HepG2 (cell line): ENCODE data around the gene IKBKE. TPM values are rescaled to one million over a fixed set of nuclear protein-coding genes. Genes with fewer than 3 reads are reported as not detected.

ENCODE experiments used
- ATAC-seq: fragments of 200-7000 bp; cut with Tn5 transposase; 3 replicates; pipeline ENCODE4 v1.9.1; 2020; ENCODE audit warnings: mild to moderate bottlenecking, moderate library complexity
- BruUV-seq: library from RNA; stranded (reverse); fragments of 400-500 nt; replicated peaks from 2 replicates; lab custom pipeline; 2021; lab: Mats Ljungman, UMichigan
- CTCF ChIA-PET: fragments of 300-600 bp; formaldehyde crosslinking; extraction: SDS; loops from one replicate; lab custom pipeline; 2021; ENCODE audit warnings: low total read pairs, inconsistent platforms, low intra/inter-chr PET ratio; lab: Yijun Ruan, JAX
- POLR2A ChIA-PET: fragments of 350-600 bp; sonication (Branson Sonifier 250); formaldehyde crosslinking; loops from one replicate; lab custom pipeline; 2020; ENCODE audit warnings: antibody characterized with exemption, inconsistent platforms; lab: Yijun Ruan, JAX
- DNase-seq: peaks from one replicate; pipeline ENCODE4 v3.0.0-alpha.2; 2015; ENCODE audit warnings: low spot score
- FAIRE-seq: peaks from 3 replicates; lab custom pipeline; 2011; peaks lifted over from hg19 to GRCh38; lab: Jason Lieb, UNC
- H2AFZ ChIP-seq: one replicate; pipeline ENCODE4 v1.6.1; 2011; ENCODE audit warnings: low read length, inconsistent platforms
- H3K27ac ChIP-seq: fragments of 300-600 bp; 3 replicates; pipeline ENCODE4 v1.8.0; 2011; ENCODE audit warnings: mixed run types, mild to moderate bottlenecking, mixed read lengths, low read length, inconsistent platforms; ENCODE audit not compliant: insufficient read depth; ENCODE audit errors: extremely low read length
- H3K27me3 ChIP-seq, 2 experiments: fragments of 200-600 bp in 1 of 2; 2 replicates in 1 of 2; 3 replicates in 1 of 2; pipeline versions ENCODE4 v1.6.0 to v1.8.0; 2011; ENCODE audit warnings: low read length in 2 of 2, mild to moderate bottlenecking in 2 of 2, moderate library complexity in 2 of 2, inconsistent platforms in 1 of 2; ENCODE audit not compliant: insufficient read depth in 2 of 2, control insufficient read depth in 1 of 2
- H3K36me3 ChIP-seq, 2 experiments: fragments of 200-600 bp in 1 of 2; replicated peaks in 1 of 2; 2 replicates in 1 of 2; 3 replicates in 1 of 2; pipeline versions ENCODE4 v1.5.1 to v1.8.0; 2011; ENCODE audit warnings: low read length in 2 of 2, inconsistent platforms in 1 of 2; ENCODE audit not compliant: insufficient read depth in 2 of 2, control insufficient read depth in 1 of 2
- H3K4me1 ChIP-seq: 2 replicates; pipeline ENCODE4 v1.5.1; 2012; ENCODE audit warnings: low read length, inconsistent platforms; ENCODE audit not compliant: insufficient read depth
- H3K4me2 ChIP-seq: 2 replicates; pipeline ENCODE4 v1.6.0; 2011; ENCODE audit warnings: low read depth, low read length, inconsistent platforms
- H3K4me3 ChIP-seq, 3 experiments: fragments of 200-600 bp in 1 of 3; sonication (generic), shearing (Covaris generic) in 1 of 3; replicated peaks in 1 of 3; 2 replicates each; pipeline ENCODE4 v1.5.1; 2011 to 2016; ENCODE audit warnings: low read length in 3 of 3, inconsistent platforms in 2 of 3, low read depth in 2 of 3, mild to moderate bottlenecking in 2 of 3, control low read depth in 1 of 3, mixed read lengths in 1 of 3; ENCODE audit not compliant: insufficient read depth in 1 of 3
- H3K79me2 ChIP-seq: one replicate; pipeline ENCODE4 v1.6.1; 2011; ENCODE audit warnings: low read length, inconsistent platforms; ENCODE audit not compliant: insufficient read depth
- H3K9ac ChIP-seq: 2 replicates; pipeline ENCODE4 v1.6.0; 2011; ENCODE audit warnings: mild to moderate bottlenecking, low read depth, low read length, inconsistent platforms; ENCODE audit not compliant: insufficient read depth
- H3K9me3 ChIP-seq: 2 replicates; pipeline ENCODE4 v1.5.1; 2012; ENCODE audit warnings: mild to moderate bottlenecking, low read length
- H4K20me1 ChIP-seq: 2 replicates; pipeline ENCODE4 v1.6.0; 2011; ENCODE audit warnings: inconsistent platforms, mild to moderate bottlenecking, low read length, moderate library complexity; ENCODE audit not compliant: insufficient read depth
- GATAD2A ChIP-seq: IDR thresholded peaks from 2 replicates; pipeline ENCODE4 v1.6.1; 2016
- ISL2 ChIP-seq: sonication (generic); formaldehyde crosslinking; IDR thresholded peaks from 2 replicates; pipeline ENCODE4 v1.5.0; 2020; ENCODE audit warnings: missing genetic modification reagents
- KDM5A ChIP-seq: fragments of 200-600 bp; sonication (generic); IDR thresholded peaks from 2 replicates; pipeline ENCODE4 v1.7.0; 2018; ENCODE audit warnings: antibody characterized with exemption, mild to moderate bottlenecking, low read length, borderline replicate concordance
- MEIS2 ChIP-seq: sonication (generic); formaldehyde crosslinking; IDR thresholded peaks from 2 replicates; pipeline ENCODE4 v1.9.0; 2021; ENCODE audit warnings: mild to moderate bottlenecking, missing genetic modification reagents
- NCOR1 ChIP-seq: fragments of 200-600 bp; sonication (generic); IDR thresholded peaks from 2 replicates; pipeline ENCODE4 v1.7.0; 2017; ENCODE audit warnings: antibody characterized with exemption, low read length, borderline replicate concordance
- SRSF9 ChIP-seq: fragments of 200-400 bp; formaldehyde crosslinking; IDR thresholded peaks from 2 replicates; pipeline ENCODE4 v1.6.1; 2018; ENCODE audit warnings: borderline replicate concordance, mild to moderate bottlenecking, low read depth, low read length; ENCODE audit not compliant: insufficient read depth, poor library complexity, severe bottlenecking
- ZKSCAN5 ChIP-seq: sonication (generic); formaldehyde crosslinking; IDR thresholded peaks from 2 replicates; pipeline ENCODE4 v1.5.1; 2020; ENCODE audit warnings: mild to moderate bottlenecking, missing genetic modification reagents
- ZNF24 ChIP-seq: fragments of 450-650 bp; IDR thresholded peaks from 2 replicates; pipeline ENCODE4 v1.6.1; 2017; ENCODE audit warnings: antibody characterized with exemption, mild to moderate bottlenecking
- ZNF296 ChIP-seq: sonication (generic); formaldehyde crosslinking; conservative IDR thresholded peaks from 2 replicates; pipeline ENCODE4 v1.5.0; 2020; ENCODE audit warnings: mild to moderate bottlenecking, missing genetic modification reagents
- ZNF761 ChIP-seq: sonication (generic); formaldehyde crosslinking; conservative IDR thresholded peaks from 2 replicates; pipeline ENCODE4 v1.4.0; 2020; ENCODE audit warnings: mild to moderate bottlenecking, missing genetic modification reagents
- ZNF792 ChIP-seq: IDR thresholded peaks from 2 replicates; pipeline ENCODE4 v1.6.1; 2016
- WGBS: methylation state at CpG from one replicate; pipeline ENCODE4 v1.1.6; 2017; ENCODE audit warnings: low lambda C conversion rate; 5-methylcytosine and 5-hydroxymethylcytosine counted together
- in situ Hi-C: cut with HindIII; loops from 2 replicates; pipeline ENCODE4 v1.10.0; 2017; ENCODE audit warnings: low pct_unique_long_range_greater_than_20kb; ENCODE audit not compliant: extremely low pct_ligation_motif_present
- intact Hi-C: fragments of 100-400 bp; cut with micrococcal nuclease; formaldehyde crosslinking; loops from one replicate; pipeline ENCODE4 v1.10.0; 2022; ENCODE audit not compliant: unreplicated experiment
- polyA plus RNA-seq, 8 experiments: library from polyadenylated mRNA; depleted of rRNA in 3 of 8; stranded (reverse) in 7 of 8; unstranded in 1 of 8; fragments of >200 nt; fragmentation: Illumina TruSeq in 4 of 8; extraction: Trizol in 4 of 8; gene quantifications; 2 replicates each; pipeline versions ENCODE4 v1.2.1 to v1.2.3, GENCODE V29; 2011 to 2016; ENCODE audit warnings: low read depth in 4 of 8, missing spikeins in 1 of 8, mixed read lengths in 1 of 8; ENCODE audit not compliant: insufficient read depth in 1 of 8
- total RNA-seq, 5 experiments: library from RNA; depleted of rRNA; stranded (reverse); fragments of >200 nt; fragmentation: Illumina TruSeq; extraction: Trizol; gene quantifications; 2 replicates each; pipeline ENCODE4 v1.2.3, GENCODE V29; 2016; ENCODE audit warnings: low read depth in 1 of 5
- TF ChIP-seq, protein P1 (sequence below): sonication (generic); formaldehyde crosslinking; IDR thresholded peaks from 2 replicates; pipeline ENCODE4 v1.5.1; 2020; ENCODE audit warnings: missing genetic modification reagents, mild to moderate bottlenecking, borderline replicate concordance
- TF ChIP-seq, protein P2 (sequence below): sonication (generic); formaldehyde crosslinking; IDR thresholded peaks from 2 replicates; pipeline ENCODE4 v1.5.0; 2020; ENCODE audit warnings: missing genetic modification reagents
- TF ChIP-seq, protein P3 (sequence below): sonication (generic); formaldehyde crosslinking; IDR thresholded peaks from 2 replicates; pipeline ENCODE4 v1.4.0; 2020; ENCODE audit warnings: missing genetic modification reagents, mild to moderate bottlenecking, borderline replicate concordance

Gene IKBKE
- total and polyA plus RNA-seq, 2 of the 13 experiments (the other 11 are each of a cell fraction or from before 2014, with no cell fraction given), result 4.5 to 5.8 TPM

DNA sequence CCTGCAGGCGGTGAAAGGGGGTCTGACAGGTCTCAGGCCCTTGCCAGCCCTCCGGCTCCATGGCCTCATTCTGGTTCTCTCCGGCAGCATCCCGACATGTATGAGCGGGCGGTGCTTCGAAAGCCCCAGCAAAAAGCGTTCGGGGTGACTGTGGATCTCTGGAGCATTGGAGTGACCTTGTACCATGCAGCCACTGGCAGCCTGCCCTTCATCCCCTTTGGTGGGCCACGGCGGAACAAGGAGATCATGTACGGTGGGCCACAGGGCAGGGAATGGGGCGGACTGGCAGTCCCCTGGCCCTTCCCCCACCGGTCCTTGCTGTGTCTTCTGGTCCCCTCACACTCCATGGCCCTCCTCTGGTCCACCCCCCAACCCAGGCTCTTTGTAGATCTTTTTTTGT lies 6.3 kb downstream of the IKBKE start:
- peaks cover 17% of the 10 kb centered on the region for H3K4me1 ChIP-seq
- DNase-seq, result no peak
- H3K36me3 ChIP-seq, result peaks cover 11 to 19% of the 10 kb centered on the region in 2 experiments; a peak in 4 of 5 replicates
- FAIRE-seq, result no peak
- H4K20me1 ChIP-seq, result no peaks in the 10 kb centered on the region
- H2AFZ ChIP-seq, result no peak overlapping the region
- no peak overlapping the region for H3K4me2 ChIP-seq
- H3K9me3 ChIP-seq, result no peaks in the 10 kb centered on the region
- WGBS, result 97% methylated on average over 13 of the region's 14 CpGs
- intact Hi-C loops, result no loop called here
- no peak overlapping the region for H3K4me3 ChIP-seq
- no peaks in the 10 kb centered on the region for H3K27me3 ChIP-seq
- ChIA-PET POLR2A (no interaction called here), CTCF (no interaction called here)
- H3K9ac ChIP-seq, result no peak overlapping the region
- no peak for ATAC-seq
- no peaks in the 10 kb centered on the region for H3K79me2 ChIP-seq
- BruUV-seq, result no TSS peak
- in situ Hi-C loops, result no loop called here
- H3K27ac ChIP-seq, result no peak overlapping the region
- no peak for TF ChIP-seq ZKSCAN5 (CRISPR knock-in tag)
- TF ChIP-seq NCOR1, result no peak
- TF ChIP-seq, protein P1, sequence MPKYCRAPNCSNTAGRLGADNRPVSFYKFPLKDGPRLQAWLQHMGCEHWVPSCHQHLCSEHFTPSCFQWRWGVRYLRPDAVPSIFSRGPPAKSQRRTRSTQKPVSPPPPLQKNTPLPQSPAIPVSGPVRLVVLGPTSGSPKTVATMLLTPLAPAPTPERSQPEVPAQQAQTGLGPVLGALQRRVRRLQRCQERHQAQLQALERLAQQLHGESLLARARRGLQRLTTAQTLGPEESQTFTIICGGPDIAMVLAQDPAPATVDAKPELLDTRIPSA (CRISPR knock-in tag), result no peak
- TF ChIP-seq ZNF761 (CRISPR knock-in tag), result no peak
- no peak for TF ChIP-seq ZNF792
- no peak for TF ChIP-seq MEIS2 (CRISPR knock-in tag)
- TF ChIP-seq, protein P2, sequence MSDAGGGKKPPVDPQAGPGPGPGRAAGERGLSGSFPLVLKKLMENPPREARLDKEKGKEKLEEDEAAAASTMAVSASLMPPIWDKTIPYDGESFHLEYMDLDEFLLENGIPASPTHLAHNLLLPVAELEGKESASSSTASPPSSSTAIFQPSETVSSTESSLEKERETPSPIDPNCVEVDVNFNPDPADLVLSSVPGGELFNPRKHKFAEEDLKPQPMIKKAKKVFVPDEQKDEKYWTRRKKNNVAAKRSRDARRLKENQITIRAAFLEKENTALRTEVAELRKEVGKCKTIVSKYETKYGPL (CRISPR knock-in tag), result no peak
- TF ChIP-seq KDM5A, result no peak
- TF ChIP-seq, all 625 proteins: peak for 0

DNA sequence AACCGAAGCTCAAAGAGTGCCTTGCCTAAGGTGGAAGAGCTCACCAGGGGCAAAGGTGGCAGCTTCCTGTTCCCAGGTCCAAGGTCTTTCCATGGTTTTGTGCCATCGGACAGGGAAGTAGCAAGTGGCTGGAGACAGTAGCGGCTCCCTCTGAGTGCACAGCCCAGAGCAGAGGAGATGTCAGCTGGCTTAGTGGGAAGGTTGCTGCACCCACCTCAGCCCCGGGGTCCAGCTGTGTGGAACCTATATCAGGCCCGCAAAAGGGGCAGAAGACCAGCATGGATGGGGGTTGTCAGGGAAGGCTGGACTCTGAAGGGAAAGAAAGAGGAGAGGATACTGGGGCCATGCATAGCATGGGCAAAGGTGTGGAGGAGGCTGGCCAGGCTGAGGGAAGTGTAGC lies 6.8 kb downstream of the IKBKE start:
- FAIRE-seq, result no peak
- CTCF ChIA-PET, result no interaction called here
- TF ChIP-seq, protein P3, sequence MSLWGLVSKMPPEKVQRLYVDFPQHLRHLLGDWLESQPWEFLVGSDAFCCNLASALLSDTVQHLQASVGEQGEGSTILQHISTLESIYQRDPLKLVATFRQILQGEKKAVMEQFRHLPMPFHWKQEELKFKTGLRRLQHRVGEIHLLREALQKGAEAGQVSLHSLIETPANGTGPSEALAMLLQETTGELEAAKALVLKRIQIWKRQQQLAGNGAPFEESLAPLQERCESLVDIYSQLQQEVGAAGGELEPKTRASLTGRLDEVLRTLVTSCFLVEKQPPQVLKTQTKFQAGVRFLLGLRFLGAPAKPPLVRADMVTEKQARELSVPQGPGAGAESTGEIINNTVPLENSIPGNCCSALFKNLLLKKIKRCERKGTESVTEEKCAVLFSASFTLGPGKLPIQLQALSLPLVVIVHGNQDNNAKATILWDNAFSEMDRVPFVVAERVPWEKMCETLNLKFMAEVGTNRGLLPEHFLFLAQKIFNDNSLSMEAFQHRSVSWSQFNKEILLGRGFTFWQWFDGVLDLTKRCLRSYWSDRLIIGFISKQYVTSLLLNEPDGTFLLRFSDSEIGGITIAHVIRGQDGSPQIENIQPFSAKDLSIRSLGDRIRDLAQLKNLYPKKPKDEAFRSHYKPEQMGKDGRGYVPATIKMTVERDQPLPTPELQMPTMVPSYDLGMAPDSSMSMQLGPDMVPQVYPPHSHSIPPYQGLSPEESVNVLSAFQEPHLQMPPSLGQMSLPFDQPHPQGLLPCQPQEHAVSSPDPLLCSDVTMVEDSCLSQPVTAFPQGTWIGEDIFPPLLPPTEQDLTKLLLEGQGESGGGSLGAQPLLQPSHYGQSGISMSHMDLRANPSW (CRISPR knock-in tag), result no peak
- no peak for TF ChIP-seq ZNF296 (CRISPR knock-in tag)
- no peak for TF ChIP-seq ZNF24
- TF ChIP-seq SRSF9, result no peak
- TF ChIP-seq ISL2 (CRISPR knock-in tag), result no peak
- TF ChIP-seq GATAD2A (CRISPR knock-in tag), result no peak
- TF ChIP-seq, all 625 proteins: peak for 0
- no peak overlapping the region for H3K4me2 ChIP-seq
- H3K36me3 ChIP-seq, result peaks cover 11 to 19% of the 10 kb centered on the region in 2 experiments; a peak in 4 of 5 replicates
- DNase-seq (no peak), ATAC-seq (no peak)
- no peak overlapping the region for H3K9ac ChIP-seq
- no peak overlapping the region for H2AFZ ChIP-seq
- intact Hi-C loops, result no loop called here
- no TSS peak for BruUV-seq
- H4K20me1 ChIP-seq, result no peaks in the 10 kb centered on the region
- H3K27ac ChIP-seq, result no peak overlapping the region
- no peaks in the 10 kb centered on the region for H3K27me3 ChIP-seq
- H3K9me3 ChIP-seq, result no peaks in the 10 kb centered on the region
- POLR2A ChIA-PET, result no interaction called here
- H3K4me3 ChIP-seq, result no peak overlapping the region
- in situ Hi-C loops, result no loop called here
- peaks cover 11% of the 10 kb centered on the region for H3K4me1 ChIP-seq
- H3K79me2 ChIP-seq, result no peaks in the 10 kb centered on the region
- WGBS, result 77% methylated on average over 5 of the region's 5 CpGs
